Fibroblast of villous mesenchyme (primary cell): ENCODE results near the gene ECT2L. TPM values are rescaled to one million over a fixed set of nuclear protein-coding genes. Genes with fewer than 3 reads are reported as not detected.

Source experiments
- DNase-seq: peaks from one replicate; pipeline ENCODE4 v3.0.0-alpha.2; 2010; ENCODE audit warnings: low read depth
- H3K4me3 ChIP-seq: 2 replicates; pipeline ENCODE4 v1.5.1; 2011; ENCODE audit warnings: low read depth, mild to moderate bottlenecking, low read length
- CTCF ChIP-seq: IDR thresholded peaks from 2 replicates; pipeline ENCODE4 v1.5.1; 2012; ENCODE audit warnings: low read depth, mild to moderate bottlenecking, low read length; ENCODE audit not compliant: insufficient read depth
- total RNA-seq: library from RNA; depleted of rRNA; stranded (reverse); fragments of >200 nt; gene quantifications from 2 replicates; pipeline ENCODE4 v1.2.3, GENCODE V29; 2012

Gene ECT2L
- total RNA-seq, 1 donor: not detected

DNA sequence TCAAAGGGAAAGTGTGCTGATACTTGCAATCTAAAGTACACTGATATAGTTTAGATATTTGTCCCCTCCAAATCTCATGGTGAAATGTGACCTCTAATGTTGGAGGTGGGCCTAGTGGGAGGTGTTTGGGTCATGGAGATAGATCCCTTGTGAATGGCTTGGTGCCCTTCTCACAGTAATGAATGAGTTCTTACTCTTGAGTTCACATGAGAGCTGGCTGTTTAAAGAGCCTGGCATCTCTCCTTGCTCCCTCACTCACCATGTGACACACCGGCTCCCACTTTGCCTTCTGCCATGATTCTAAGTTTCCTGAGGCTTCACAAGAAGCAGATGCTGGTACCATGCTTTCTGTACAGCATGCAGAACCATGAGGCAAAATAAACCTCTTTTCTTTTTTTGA lies 114.1 kb downstream of the ECT2L start:
- no peak for TF ChIP-seq CTCF
- no peak overlapping the region for H3K4me3 ChIP-seq
- DNase-seq: no peak

DNA sequence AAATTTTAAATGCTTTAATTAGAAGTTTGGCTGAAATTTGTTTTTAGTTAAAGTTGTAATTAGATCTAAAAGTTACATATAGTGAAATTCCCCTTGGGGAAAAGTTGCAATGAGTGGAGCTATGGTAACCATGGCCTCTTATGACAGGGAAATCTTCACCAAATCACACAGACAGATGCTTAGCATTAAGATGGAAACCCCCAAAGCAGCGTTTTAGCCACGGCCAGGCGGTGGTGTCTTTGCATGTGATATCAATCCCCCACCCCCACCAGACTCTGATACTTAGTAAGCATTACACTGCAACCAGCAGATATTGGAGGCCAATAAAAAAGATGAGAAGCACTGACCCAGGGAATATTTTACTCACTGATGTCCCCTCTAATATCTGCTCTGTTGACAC lies 116.4 kb downstream of the ECT2L start:
- DNase-seq: no peak
- no peak for TF ChIP-seq CTCF
- H3K4me3 ChIP-seq: no peak overlapping the region

GRCh38 chr6:138914701-138915100 lies 118.8 kb downstream of the ECT2L start:
- H3K4me3 ChIP-seq: no peak overlapping the region
- no peak for DNase-seq
- TF ChIP-seq CTCF: no peak

DNA sequence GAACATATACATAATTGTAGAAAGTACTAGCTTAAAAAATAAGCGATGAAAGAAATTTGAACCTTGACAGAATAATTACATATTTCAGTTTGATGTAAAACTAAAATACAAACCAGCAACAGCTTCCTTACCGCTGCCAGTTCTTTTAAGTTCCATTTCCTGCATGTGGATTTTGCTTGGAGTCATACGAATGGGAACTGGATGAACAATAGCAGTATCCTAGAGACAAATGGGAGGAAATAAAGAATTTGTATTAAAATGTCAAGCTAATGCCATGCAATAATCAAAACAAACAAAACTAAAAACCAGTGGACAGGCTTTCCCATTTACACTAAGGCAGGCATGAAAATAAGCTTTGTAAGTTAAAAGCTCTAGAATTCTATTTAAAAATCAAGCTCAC lies 125.0 kb downstream of the ECT2L start:
- no peak for TF ChIP-seq CTCF
- no peak for DNase-seq
- H3K4me3 ChIP-seq: no peak overlapping the region

GRCh38 chr6:138923561-138923960 lies 127.7 kb downstream of the ECT2L start:
- H3K4me3 ChIP-seq: no peak overlapping the region
- no peak for TF ChIP-seq CTCF
- no peak for DNase-seq

- no peak for TF ChIP-seq CTCF
- no peak overlapping the region for H3K4me3 ChIP-seq
These were observed 129.9 kb downstream of the ECT2L start for GRCh38 chr6:138925806-138926205.

DNA sequence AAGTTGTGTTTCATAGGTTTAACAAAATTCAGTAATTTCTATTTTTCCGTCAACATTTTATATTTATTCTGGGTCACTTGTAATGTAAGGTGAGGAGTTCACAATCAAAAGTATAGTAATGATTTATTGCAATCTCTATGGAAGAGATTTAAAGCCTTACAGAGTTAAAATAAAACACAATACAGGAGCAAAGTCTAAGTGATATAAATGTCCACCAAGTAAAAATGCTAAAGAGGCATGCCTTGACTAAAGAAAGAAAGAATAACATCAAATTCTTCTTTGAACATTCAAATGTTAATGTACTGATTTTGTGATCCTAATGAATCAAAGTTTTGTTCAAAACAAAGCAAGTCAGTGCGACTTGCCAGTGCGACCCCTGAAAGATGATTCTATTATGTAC lies 130.7 kb downstream of the ECT2L start:
- no peak overlapping the region for H3K4me3 ChIP-seq
- DNase-seq: no peak
- no peak for TF ChIP-seq CTCF

More at GRCh38 chr6:138925806-138926205, 129.9 kb downstream of the ECT2L start:
- DNase-seq: no peak
